Right lobe of liver (tissue), 6 donors: ENCODE results near the gene TFRC. TPM values are rescaled to one million over a fixed set of nuclear protein-coding genes. Genes with fewer than 3 reads are reported as not detected.
A peak's percentile ranks its signal among the peaks of the same experiment; 100 is the strongest.
"Not testable (repeated sequence)": the region's sequence is repeated elsewhere in the genome, so short reads cannot be mapped to it uniquely, and the experiment has no call there.

Experiments used
- ATAC-seq, 4 donors: fragments of 200-7000 bp; cut with Tn5 transposase; one replicate each; pipeline ENCODE4 v1.9.1; 2020; ENCODE audit warnings: mild to moderate bottlenecking in 4 of 4, moderate library complexity in 4 of 4
- DNase-seq, 3 donors: peaks; one replicate each; pipeline ENCODE4 v3.0.0-alpha.2; 2020
- H3K27ac ChIP-seq, 3 donors: fragments of 200-600 bp; one replicate each; pipeline ENCODE4 v1.8.0; 2022
- H3K27me3 ChIP-seq, 2 donors: fragments of 200-600 bp; one replicate each; pipeline ENCODE4 v1.8.0; 2022
- H3K36me3 ChIP-seq, 4 donors: fragments of 200-600 bp; sonication (generic) in 1 of 4; one replicate each; pipeline versions ENCODE4 v1.5.1 to v1.8.0; 2017 to 2022; ENCODE audit warnings: control low read depth in 1 of 4
- H3K4me1 ChIP-seq, 4 donors: fragments of 200-600 bp; sonication (generic) in 1 of 4; one replicate each; pipeline versions ENCODE4 v1.5.1 to v1.8.0; 2017 to 2022; ENCODE audit warnings: control low read depth in 1 of 4
- H3K4me3 ChIP-seq, 3 donors: fragments of 200-600 bp; one replicate each; pipeline ENCODE4 v1.8.0; 2022
- H3K9me3 ChIP-seq, 4 donors: fragments of 200-600 bp; sonication (generic) in 1 of 4; one replicate each; pipeline versions ENCODE4 v1.5.1 to v1.8.0; 2017 to 2022; ENCODE audit warnings: control low read depth in 1 of 4
- POLR2A ChIP-seq: fragments of 450-650 bp; IDR thresholded peaks from one replicate; pipeline ENCODE4 v1.6.1; 2017; ENCODE audit warnings: antibody characterized with exemption, mild to moderate bottlenecking
- WGBS: methylation state at CpG from one replicate; pipeline ENCODE4 v1.1.6; 2018; ENCODE audit warnings: low coverage, low lambda C conversion rate; ENCODE audit not compliant: insufficient coverage; ENCODE audit errors: missing lambda C conversion rate; 5-methylcytosine and 5-hydroxymethylcytosine counted together
- intact Hi-C, 2 donors: fragments of 100-400 bp; cut with DNase I; formaldehyde crosslinking; loops; one replicate each; pipeline versions ENCODE4 v1.11.2 to v1.14.1; 2022
- total RNA-seq, 6 experiments: library from RNA; depleted of rRNA in 2 of 6; stranded (reverse); fragments of >200 nt in 2 of 6; fragmentation: NEBNext Ultra II Directional in 3 of 6; extraction: Animal tissue kit (Norgen Biotek cat#: 25700) in 3 of 6; gene quantifications; one replicate each; pipeline versions ENCODE4 v1.1.0 to v1.2.4, GENCODE V29; 2016 to 2023
- TF ChIP-seq, protein P1 (sequence below), 4 donors: fragments of 200-600 bp in 3 of 4; fragments of 450-650 bp in 1 of 4; IDR thresholded peaks; one replicate each; pipeline versions ENCODE4 v1.5.1 to v1.8.0; 2016 to 2022; ENCODE audit warnings: antibody characterized with exemption in 4 of 4, mild to moderate bottlenecking in 2 of 4
- donor health status: DM: no; HTN: yes; CAD: no.
- donor health status: DM: no; HTN: no; CAD: no.
- donor health status: DM: no; HTN: no; CAD: no.
- donor health status: DM: no; HTN: yes; CAD: no.
- donor health status: DM: no; HTN: yes; CAD: no.

TFRC gene
- total RNA-seq, 6 experiments from 2014 or later, result 20.5 to 132 (median 70.7) TPM

DNA sequence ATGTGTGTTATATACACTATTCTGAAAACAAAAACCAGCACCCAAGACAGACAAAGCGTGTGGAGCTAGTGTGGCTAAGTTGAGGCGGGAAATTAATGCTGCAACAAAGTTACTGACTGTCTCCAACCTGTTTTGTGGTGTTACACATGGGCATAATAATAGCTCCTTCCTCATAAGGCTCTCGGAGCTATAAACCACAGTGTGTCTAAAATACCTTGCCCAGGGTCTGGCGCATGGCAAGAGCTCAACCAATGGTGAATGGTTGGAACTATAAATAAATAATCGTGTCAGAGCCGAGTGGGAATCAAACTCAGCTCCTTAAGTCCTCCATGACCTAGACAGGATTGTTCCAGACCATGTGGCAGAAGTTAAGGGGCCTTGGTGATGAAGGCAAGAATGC, 35.9 kb upstream of the TFRC start:
- ATAC-seq, result no peak
- H3K4me1 ChIP-seq, result peaks cover 0 to 3% (median 0%) of the 10 kb centered on the region in 4 donors
- no peaks in the 10 kb centered on the region for H3K27me3 ChIP-seq
- no peak for DNase-seq
- H3K36me3 ChIP-seq, result no peaks in the 10 kb centered on the region
- no peak overlapping the region for H3K27ac ChIP-seq
- 58% methylated on average over 6 of the region's 6 CpGs for WGBS
- H3K4me3 ChIP-seq, result no peak overlapping the region
- TF ChIP-seq POLR2A, result no peak
- TF ChIP-seq, protein P1, sequence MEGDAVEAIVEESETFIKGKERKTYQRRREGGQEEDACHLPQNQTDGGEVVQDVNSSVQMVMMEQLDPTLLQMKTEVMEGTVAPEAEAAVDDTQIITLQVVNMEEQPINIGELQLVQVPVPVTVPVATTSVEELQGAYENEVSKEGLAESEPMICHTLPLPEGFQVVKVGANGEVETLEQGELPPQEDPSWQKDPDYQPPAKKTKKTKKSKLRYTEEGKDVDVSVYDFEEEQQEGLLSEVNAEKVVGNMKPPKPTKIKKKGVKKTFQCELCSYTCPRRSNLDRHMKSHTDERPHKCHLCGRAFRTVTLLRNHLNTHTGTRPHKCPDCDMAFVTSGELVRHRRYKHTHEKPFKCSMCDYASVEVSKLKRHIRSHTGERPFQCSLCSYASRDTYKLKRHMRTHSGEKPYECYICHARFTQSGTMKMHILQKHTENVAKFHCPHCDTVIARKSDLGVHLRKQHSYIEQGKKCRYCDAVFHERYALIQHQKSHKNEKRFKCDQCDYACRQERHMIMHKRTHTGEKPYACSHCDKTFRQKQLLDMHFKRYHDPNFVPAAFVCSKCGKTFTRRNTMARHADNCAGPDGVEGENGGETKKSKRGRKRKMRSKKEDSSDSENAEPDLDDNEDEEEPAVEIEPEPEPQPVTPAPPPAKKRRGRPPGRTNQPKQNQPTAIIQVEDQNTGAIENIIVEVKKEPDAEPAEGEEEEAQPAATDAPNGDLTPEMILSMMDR (IDR thresholded peaks at IDR 0.05), result no peak
- H3K9me3 ChIP-seq, result no peaks in the 10 kb centered on the region
- intact Hi-C loops, result no loop called here

DNA sequence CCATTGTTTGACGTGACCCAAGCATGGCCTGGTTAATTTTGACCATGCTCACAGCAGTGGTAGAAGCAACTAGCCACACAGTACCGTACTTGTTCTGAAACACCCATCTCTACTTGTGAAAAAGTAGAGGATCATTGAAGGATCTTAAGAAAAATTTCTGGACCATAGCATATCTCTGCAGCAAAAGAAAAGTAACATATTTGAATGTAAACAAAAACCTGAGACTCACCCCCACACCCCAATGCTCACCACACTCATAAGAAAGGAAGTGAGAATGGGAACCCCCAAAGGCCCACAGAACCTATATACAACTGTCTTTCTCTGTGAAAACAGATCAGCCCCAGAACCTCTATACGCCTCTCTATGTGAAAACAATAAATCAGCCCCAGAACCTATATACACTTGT, 33.8 kb upstream of the TFRC start:
- Histone ChIP-seq H3K9me3 (no peaks in the 10 kb centered on the region), H3K4me1 (no peaks in the 10 kb centered on the region), H3K27ac (no peak overlapping the region), H3K4me3 (no peak overlapping the region), H3K27me3 (no peaks in the 10 kb centered on the region), H3K36me3 (no peaks in the 10 kb centered on the region)
- 75% methylated on average over 3 of the region's 3 CpGs for WGBS
- intact Hi-C loops, result no loop called here
- ATAC-seq (no peak), DNase-seq (no peak)
- TF ChIP-seq POLR2A, result no peak
- TF ChIP-seq, protein P1 (IDR thresholded peaks at IDR 0.05), result no peak

DNA sequence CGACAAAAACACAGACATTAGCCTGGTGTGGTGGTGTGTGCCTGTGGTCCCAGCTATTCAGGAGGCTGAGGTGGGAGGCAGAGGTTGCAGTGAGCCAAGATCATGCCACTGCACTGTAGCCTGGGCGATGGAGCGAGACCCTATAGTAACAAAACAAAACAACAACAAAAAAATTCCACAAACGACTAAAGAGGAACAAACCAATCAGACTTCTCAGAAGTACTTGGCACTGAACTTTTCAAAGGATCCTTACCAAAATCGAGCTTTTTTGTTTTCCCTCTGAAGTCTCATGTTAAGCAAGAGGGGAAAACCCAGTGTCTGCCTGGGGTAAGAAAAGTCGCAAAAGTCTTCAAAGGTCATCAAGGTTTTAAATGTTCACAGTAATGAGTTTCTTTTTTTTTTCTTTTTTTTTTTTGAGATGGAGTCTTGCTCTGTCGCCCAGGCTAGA, 30.1 kb upstream of the TFRC start:
- TF ChIP-seq, protein P1 (IDR thresholded peaks at IDR 0.05), result no peak
- no peak for TF ChIP-seq POLR2A
- WGBS, result 67% methylated on average over 7 of the region's 7 CpGs
- H3K36me3 ChIP-seq, result no peaks in the 10 kb centered on the region
- H3K27ac ChIP-seq, result no peak overlapping the region
- H3K4me3 ChIP-seq, result no peak overlapping the region
- no peaks in the 10 kb centered on the region for H3K9me3 ChIP-seq
- ATAC-seq, result no peak
- peak in 1 of 3 donors; percentile 15 for DNase-seq
- intact Hi-C loops, result no loop called here
- H3K27me3 ChIP-seq, result no peaks in the 10 kb centered on the region
- no peaks in the 10 kb centered on the region for H3K4me1 ChIP-seq

DNA sequence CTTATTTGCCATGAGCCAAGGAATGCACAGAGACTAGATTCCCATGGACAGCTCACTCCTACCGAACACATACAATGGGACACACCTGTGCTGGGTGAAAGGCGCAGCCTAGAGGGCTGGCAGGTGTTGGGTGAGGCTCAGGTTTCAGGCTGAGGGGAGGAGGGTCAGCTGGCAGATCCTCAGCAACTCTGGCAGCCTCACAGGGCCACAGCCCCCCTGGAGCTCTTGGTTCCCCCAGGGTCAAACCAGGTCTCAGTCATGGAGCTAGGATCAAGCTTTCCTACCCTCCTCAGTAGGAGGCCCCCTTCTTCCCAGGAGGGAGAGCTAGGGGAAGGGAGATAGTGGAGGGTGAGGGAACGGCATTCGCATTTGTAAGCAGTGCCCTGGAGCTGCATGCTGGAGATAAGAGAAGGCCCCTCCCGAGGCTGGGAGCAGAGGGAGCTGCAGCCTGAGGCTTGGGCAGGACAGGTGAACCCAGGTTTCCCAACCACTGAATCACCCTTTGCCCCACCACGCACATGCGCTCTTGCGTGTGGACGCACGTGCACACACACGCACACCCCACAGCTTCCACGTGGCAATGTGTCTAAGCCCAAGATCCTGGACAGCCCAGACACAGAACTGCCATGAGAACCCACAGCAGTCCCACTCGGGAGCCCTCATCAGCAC, 26.3 kb upstream of the TFRC start:
- 37% methylated on average over 5 of the region's 13 CpGs for WGBS
- Histone ChIP-seq H3K4me3 (no peak overlapping the region), H3K36me3 (no peaks in the 10 kb centered on the region), H3K27ac (no peak overlapping the region), H3K4me1 (no peaks in the 10 kb centered on the region), H3K27me3 (no peaks in the 10 kb centered on the region), H3K9me3 (no peaks in the 10 kb centered on the region)
- peak; percentile 40 to 56 (median 50) for ATAC-seq
- intact Hi-C loops, result no loop called here
- peak in 2 of 3 donors; percentile 45 to 57 for DNase-seq
- TF ChIP-seq, protein P1 (IDR thresholded peaks at IDR 0.05), result no peak
- no peak for TF ChIP-seq POLR2A

DNA sequence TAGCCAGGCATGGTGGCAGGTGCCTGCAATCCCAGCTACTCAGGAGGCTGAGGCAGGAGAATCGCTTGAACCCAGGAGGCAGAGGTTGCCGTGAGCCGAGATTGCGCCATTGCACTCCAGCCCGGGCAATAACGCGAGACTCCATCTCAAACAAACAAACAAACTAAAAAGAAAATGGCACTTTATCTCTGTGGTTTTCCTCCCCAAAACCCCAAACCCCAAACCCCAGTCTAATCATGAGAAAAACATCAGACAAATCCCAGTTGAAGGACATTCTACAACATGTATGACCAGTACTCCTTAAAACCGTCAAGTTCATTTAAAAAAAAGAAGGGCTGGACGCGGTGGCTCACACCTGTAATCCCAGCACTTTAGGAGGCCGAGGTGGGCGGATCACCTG, 22.8 kb upstream of the TFRC start:
- H3K27ac ChIP-seq, H3K4me3 ChIP-seq, DNase-seq, H3K27me3 ChIP-seq, intact Hi-C loops, H3K36me3 ChIP-seq, ATAC-seq, H3K9me3 ChIP-seq, H3K4me1 ChIP-seq: not testable (repeated sequence)
- WGBS, result 77% methylated on average over 10 of the region's 12 CpGs

DNA sequence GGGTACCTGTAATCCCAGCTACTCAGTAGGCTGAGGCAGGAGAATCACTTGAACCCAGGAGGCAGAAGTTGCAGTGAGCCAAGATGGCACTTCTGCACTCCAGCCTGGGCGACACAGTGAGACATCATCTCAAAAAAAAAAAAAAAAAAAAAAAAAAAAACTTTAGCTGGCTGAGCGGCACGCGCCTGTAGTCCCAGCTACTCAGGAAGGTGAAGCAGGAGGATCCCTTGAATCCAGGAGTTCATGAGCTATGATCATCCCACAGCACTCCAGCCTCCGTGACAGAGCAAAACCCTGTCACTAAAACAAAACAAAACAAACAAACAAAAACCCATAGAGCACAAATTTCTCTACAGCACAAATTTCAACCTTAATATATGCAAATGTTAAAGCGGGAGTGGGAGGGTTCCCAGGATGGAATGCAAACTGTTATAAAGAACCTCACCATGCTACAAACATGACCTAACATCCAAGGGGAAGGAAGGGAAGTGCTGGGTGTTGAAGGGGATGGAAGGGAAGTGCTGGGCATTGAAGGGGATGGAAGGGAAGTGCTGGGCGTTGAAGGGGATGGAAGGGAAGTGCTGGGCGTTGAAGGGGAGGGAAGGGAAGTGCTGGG, 16.6 kb upstream of the TFRC start:
- H3K4me1 ChIP-seq, H3K36me3 ChIP-seq, H3K4me3 ChIP-seq, ATAC-seq, H3K27me3 ChIP-seq, DNase-seq, H3K27ac ChIP-seq, intact Hi-C loops, H3K9me3 ChIP-seq: not testable (repeated sequence)
- WGBS, result 28% methylated on average over 7 of the region's 8 CpGs
